ENCODE results near the gene SLC22A23. TPM values are rescaled to one million over a fixed set of nuclear protein-coding genes. Genes with fewer than 3 reads are reported as not detected.

SLC22A23 gene
- total RNA-seq, 1 donor from 2014 or later = 5.7 TPM

GRCh38 chr6:3444276-3445088 lies 12.4 kb downstream of the SLC22A23 start:
- Mint-ChIP-seq H3K27me3 (ENCODE audit: low read depth, unreplicated experiment) (peaks cover 10% of the 10 kb centered on the region), H3K4me3 (ENCODE audit: unreplicated experiment) (no peak overlapping the region), H3K27ac (ENCODE audit: unreplicated experiment) (no peak overlapping the region), H3K36me3 (ENCODE audit: low read depth, unreplicated experiment) (peaks cover 3% of the 10 kb centered on the region), H3K9me3 (ENCODE audit: unreplicated experiment) (no peaks in the 10 kb centered on the region), H3K4me1 (ENCODE audit: low read depth, unreplicated experiment) (peaks cover 13% of the 10 kb centered on the region)
- Histone ChIP-seq H3K4me3 (ENCODE audit: insufficient read depth, low read depth, low read length) (no peak overlapping the region), H3K9me3 (ENCODE audit: insufficient read depth, low read depth, low read length) (no peaks in the 10 kb centered on the region), H3K36me3 (ENCODE audit: insufficient read depth, low read length) (no peaks in the 10 kb centered on the region), H3K9ac (ENCODE audit: low read length) (no peak overlapping the region), H3K4me2 (ENCODE audit: low read length) (no peak overlapping the region), H4K20me1 (ENCODE audit: insufficient read depth, low read length) (peaks cover 8% of the 10 kb centered on the region), H3K27me3 (ENCODE audit: insufficient read depth, low read length) (no peaks in the 10 kb centered on the region), H3K4me1 (ENCODE audit: insufficient read depth, low read length) (peaks cover 4% of the 10 kb centered on the region), H3K27ac (ENCODE audit: low read depth, low read length) (no peak overlapping the region), H2AFZ (ENCODE audit: low read depth, low read length) (no peak overlapping the region), H3K79me2 (ENCODE audit: insufficient read depth, low read length) (peaks cover 30% of the 10 kb centered on the region)
- DNase-seq (ENCODE audit: low read depth) (no peak), FAIRE-seq (no peak)
- TF ChIP-seq EZH2 (IDR thresholded peaks at IDR 0.05; ENCODE audit: insufficient read depth, low read length) = no peak
- TF ChIP-seq CTCF (IDR thresholded peaks at IDR 0.05; ENCODE audit: insufficient read depth, low read depth, low read length) = no peak

GRCh38 chr6:3443221-3443515 lies 13.7 kb downstream of the SLC22A23 start:
- no peaks in the 10 kb centered on the region for H3K9me3 ChIP-seq (ENCODE audit: insufficient read depth, low read depth, low read length)
- TF ChIP-seq EZH2 (IDR thresholded peaks at IDR 0.05; ENCODE audit: insufficient read depth, low read length) = no peak
- no peak for TF ChIP-seq CTCF (IDR thresholded peaks at IDR 0.05; ENCODE audit: insufficient read depth, low read depth, low read length)
- Mint-ChIP-seq H3K4me3 (ENCODE audit: unreplicated experiment) (no peak overlapping the region), H3K27me3 (ENCODE audit: low read depth, unreplicated experiment) (peaks cover 12% of the 10 kb centered on the region), H3K36me3 (ENCODE audit: low read depth, unreplicated experiment) (peaks cover 3% of the 10 kb centered on the region), H3K27ac (ENCODE audit: unreplicated experiment) (no peak overlapping the region), H3K9me3 (ENCODE audit: unreplicated experiment) (no peaks in the 10 kb centered on the region), H3K4me1 (ENCODE audit: low read depth, unreplicated experiment) (peaks cover 23% of the 10 kb centered on the region)
- H3K36me3 ChIP-seq (ENCODE audit: insufficient read depth, low read length) = no peaks in the 10 kb centered on the region
- H3K4me1 ChIP-seq (ENCODE audit: insufficient read depth, low read length) = peaks cover 14% of the 10 kb centered on the region
- no peak overlapping the region for H2AFZ ChIP-seq (ENCODE audit: low read depth, low read length)
- DNase-seq (ENCODE audit: low read depth) (no peak), FAIRE-seq (no peak)
- no peak overlapping the region for H3K4me3 ChIP-seq (ENCODE audit: insufficient read depth, low read depth, low read length)
- peaks cover 8% of the 10 kb centered on the region for H4K20me1 ChIP-seq (ENCODE audit: insufficient read depth, low read length)
- H3K27me3 ChIP-seq (ENCODE audit: insufficient read depth, low read length) = no peaks in the 10 kb centered on the region
- no peak overlapping the region for H3K27ac ChIP-seq (ENCODE audit: low read depth, low read length)
- H3K79me2 ChIP-seq (ENCODE audit: insufficient read depth, low read length) = peaks cover 30% of the 10 kb centered on the region
- H3K4me2 ChIP-seq (ENCODE audit: low read length) = peak overlapping the region; percentile 37
- H3K9ac ChIP-seq (ENCODE audit: low read length) = no peak overlapping the region
